Measurements from ENCODE around the gene KRTAP4-1. TPM values are rescaled to one million over a fixed set of nuclear protein-coding genes. Genes with fewer than 3 reads are reported as not detected.
"Not testable (repeated sequence)": the region's sequence is repeated elsewhere in the genome, so short reads cannot be mapped to it uniquely, and the experiment has no call there.

The KRTAP4-1 gene
- total RNA-seq, 2 donors from 2014 or later = not detected

DNA sequence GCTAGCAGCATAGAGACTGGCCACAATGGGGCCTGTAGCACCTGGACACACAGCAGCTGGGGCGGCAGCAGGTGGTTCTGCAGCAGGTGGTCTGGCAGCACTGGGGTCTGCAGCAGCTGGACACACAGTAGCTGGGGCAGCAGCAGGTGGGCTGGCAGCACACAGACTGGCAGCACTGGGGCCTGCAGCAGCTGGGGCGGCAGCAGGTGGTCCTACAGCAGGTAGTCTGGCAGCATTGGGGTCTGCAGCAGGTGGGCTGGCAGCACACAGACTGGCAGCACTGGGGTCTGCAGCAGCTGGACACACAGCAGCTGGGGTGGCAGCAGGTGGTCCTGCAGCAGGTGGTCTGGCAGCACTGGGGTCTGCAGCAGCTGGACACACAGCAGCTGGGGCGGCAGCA, 24.5 kb downstream of the KRTAP4-1 start:
- ATAC-seq (replicated peaks in 1 of 2); H3K4me3 Mint-ChIP-seq; H3K27me3 Mint-ChIP-seq (ENCODE audit: low read depth); H3K4me1 Mint-ChIP-seq (ENCODE audit: low read depth); H3K9me3 Mint-ChIP-seq; DNase-seq; H3K27ac Mint-ChIP-seq; H3K36me3 Mint-ChIP-seq (ENCODE audit: insufficient read depth in 2 of 2): not testable (repeated sequence)

GRCh38 chr17:41153856-41154255, 30.9 kb downstream of the KRTAP4-1 start:
- DNase-seq = no peak
- Mint-ChIP-seq H3K4me1 (ENCODE audit: low read depth) (no peaks in the 10 kb centered on the region), H3K27ac (no peak overlapping the region), H3K36me3 (ENCODE audit: insufficient read depth in 2 of 2) (no peaks in the 10 kb centered on the region), H3K4me3 (no peak overlapping the region), H3K27me3 (ENCODE audit: low read depth) (no peaks in the 10 kb centered on the region), H3K9me3 (no peaks in the 10 kb centered on the region)
- no peak for ATAC-seq (replicated peaks in 1 of 2)

GRCh38 chr17:41151525-41151924, 33.2 kb downstream of the KRTAP4-1 start:
- no peaks in the 10 kb centered on the region for H3K9me3 Mint-ChIP-seq
- H3K4me1 Mint-ChIP-seq (ENCODE audit: low read depth) = no peaks in the 10 kb centered on the region
- DNase-seq = no peak
- no peaks in the 10 kb centered on the region for H3K36me3 Mint-ChIP-seq (ENCODE audit: insufficient read depth in 2 of 2)
- H3K4me3 Mint-ChIP-seq = no peak overlapping the region
- ATAC-seq (replicated peaks in 1 of 2) = no peak
- H3K27me3 Mint-ChIP-seq (ENCODE audit: low read depth) = no peaks in the 10 kb centered on the region
- no peak overlapping the region for H3K27ac Mint-ChIP-seq

DNA sequence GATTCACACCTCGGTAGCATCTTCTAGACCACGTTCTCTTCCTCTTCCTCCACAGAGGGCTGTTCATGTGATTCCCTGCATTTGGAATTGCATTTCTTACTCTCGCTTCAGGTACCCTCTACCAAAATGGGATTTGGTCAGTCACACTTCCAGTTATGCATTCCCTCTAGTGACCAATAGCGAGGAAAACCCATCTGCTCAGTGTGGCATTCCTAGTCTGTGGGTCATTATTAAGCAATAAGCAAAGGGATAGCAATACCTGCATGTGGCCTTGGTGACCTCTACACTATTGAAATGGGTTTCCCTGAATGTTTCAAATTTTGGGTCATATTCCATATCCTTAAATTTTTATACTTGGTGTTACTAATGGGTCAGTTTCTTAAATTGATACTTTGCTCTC, 34.7 kb downstream of the KRTAP4-1 start:
- H3K36me3 Mint-ChIP-seq (ENCODE audit: insufficient read depth in 2 of 2) = no peaks in the 10 kb centered on the region
- H3K27ac Mint-ChIP-seq = no peak overlapping the region
- no peaks in the 10 kb centered on the region for H3K27me3 Mint-ChIP-seq (ENCODE audit: low read depth)
- no peaks in the 10 kb centered on the region for H3K9me3 Mint-ChIP-seq
- no peak overlapping the region for H3K4me3 Mint-ChIP-seq
- DNase-seq = no peak
- H3K4me1 Mint-ChIP-seq (ENCODE audit: low read depth) = no peaks in the 10 kb centered on the region
- no peak for ATAC-seq (replicated peaks in 1 of 2)

DNA sequence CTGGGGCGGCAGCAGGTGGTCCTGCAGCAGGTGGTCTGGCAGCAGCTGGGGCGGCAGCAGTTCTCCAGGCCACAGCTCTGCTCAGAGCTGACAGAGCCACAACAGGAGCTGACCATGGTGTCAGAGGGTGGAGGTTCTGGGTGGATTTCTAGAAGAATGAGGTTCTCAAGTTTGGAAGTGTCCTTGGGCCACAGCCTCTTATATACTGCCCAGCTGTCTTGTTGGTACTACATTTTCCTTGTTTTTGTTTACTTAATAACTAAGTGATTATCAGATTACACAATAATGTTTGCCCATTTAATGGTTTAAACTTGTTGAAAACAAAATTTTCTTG, 35.1 kb downstream of the KRTAP4-1 start, which contains the start of gene KRTAP4-5:
Gene KRTAP4-5 (minus strand): TSS at position 174 of the 334 bp plus-strand sequence. CDS start 58 bp downstream, at position 116.
- ATAC-seq (replicated peaks in 1 of 2) (no peak), DNase-seq (no peak)
- no peaks in the 10 kb centered on the region for H3K27me3 Mint-ChIP-seq (ENCODE audit: low read depth)
- no peak within 1 kb of the TSS for H3K27ac Mint-ChIP-seq
- no peaks in the 10 kb centered on the region for H3K4me1 Mint-ChIP-seq (ENCODE audit: low read depth)
- H3K4me3 Mint-ChIP-seq = no peak within 1 kb of the TSS
- H3K9me3 Mint-ChIP-seq = no peaks in the 10 kb centered on the region
- no peaks in the 10 kb centered on the region for H3K36me3 Mint-ChIP-seq (ENCODE audit: insufficient read depth in 2 of 2)

DNA sequence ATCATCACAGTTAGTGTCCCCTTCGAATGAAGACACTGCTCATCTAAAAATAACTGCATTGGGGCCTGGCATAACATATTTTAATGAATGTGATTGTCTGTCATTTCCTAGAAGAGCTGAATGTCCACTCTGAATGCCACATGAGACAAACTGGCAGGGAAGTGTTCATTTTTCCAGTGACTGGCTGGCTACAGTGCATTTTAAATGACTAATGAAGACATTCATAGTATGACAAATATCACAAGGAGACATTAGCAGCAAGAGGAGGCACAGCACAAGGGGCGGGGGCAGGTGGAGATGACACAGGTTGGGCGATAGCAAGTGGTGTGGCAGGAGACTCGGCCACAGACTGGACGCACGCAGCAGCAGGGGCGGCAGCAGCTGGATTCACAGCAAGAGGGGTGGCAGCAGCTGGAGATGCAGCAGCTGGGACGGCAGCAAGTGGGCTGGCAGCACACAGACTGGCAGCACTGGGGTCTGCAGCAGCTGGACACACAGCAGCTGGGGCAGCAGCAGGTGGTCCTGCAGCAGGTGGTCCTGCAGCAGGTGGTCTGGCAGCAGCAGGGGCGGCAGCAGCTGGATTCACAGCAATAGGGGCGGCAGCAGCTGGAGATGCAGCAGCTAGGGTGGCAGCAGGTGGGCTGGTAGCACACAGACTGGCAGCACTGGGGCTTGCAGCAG, 35.6 kb downstream of the KRTAP4-1 start:
- not testable (repeated sequence) for H3K36me3 Mint-ChIP-seq (ENCODE audit: insufficient read depth in 2 of 2); ATAC-seq (replicated peaks in 1 of 2); H3K4me3 Mint-ChIP-seq; H3K4me1 Mint-ChIP-seq (ENCODE audit: low read depth); DNase-seq; H3K9me3 Mint-ChIP-seq; H3K27ac Mint-ChIP-seq; H3K27me3 Mint-ChIP-seq (ENCODE audit: low read depth)

DNA sequence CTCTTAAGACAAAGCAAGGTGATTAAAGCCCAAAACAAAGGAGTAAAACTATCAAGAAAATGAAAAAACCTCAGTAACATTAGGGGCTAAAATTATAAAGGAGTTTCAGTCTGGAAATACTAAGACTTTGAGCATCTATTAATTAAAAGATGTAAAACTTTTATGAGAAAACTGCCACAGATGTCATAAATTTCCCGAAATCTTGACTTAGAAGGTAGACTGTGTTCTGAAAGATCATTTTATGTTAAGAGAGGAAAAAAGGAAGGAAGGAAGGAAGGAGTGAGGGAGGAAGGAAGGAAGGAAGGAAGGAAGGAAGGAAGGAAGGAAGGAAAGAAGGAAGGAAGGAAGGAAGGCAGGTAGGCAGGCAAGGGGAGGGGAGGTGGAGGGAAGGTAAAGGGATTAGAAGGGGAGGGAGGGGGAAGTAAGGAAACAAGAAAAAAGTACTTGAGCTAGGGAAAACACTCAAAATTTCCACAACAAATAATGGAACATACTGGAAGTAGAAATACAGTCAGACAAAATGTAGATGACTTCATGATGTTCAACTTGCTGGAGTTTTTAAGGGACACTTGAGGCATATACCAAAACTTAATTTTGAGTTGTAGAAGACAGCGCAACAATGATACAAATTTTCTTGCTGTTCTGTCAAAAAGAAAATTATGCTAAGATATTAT, 37.0 kb downstream of the KRTAP4-1 start:
- peaks cover 5 to 9% of the 10 kb centered on the region in 2 donors for H3K9me3 Mint-ChIP-seq
- ATAC-seq (replicated peaks in 1 of 2) (no peak), DNase-seq (no peak)
- H3K36me3 Mint-ChIP-seq (ENCODE audit: insufficient read depth in 2 of 2) = peaks cover 7 to 9% of the 10 kb centered on the region in 2 donors
- no peak overlapping the region for H3K4me3 Mint-ChIP-seq
- H3K27ac Mint-ChIP-seq = no peak overlapping the region
- H3K27me3 Mint-ChIP-seq (ENCODE audit: low read depth) = no peaks in the 10 kb centered on the region
- no peaks in the 10 kb centered on the region for H3K4me1 Mint-ChIP-seq (ENCODE audit: low read depth)

GRCh38 chr17:41145261-41145660, 39.5 kb downstream of the KRTAP4-1 start:
- no peak overlapping the region for H3K27ac Mint-ChIP-seq
- ATAC-seq (replicated peaks in 1 of 2) = no peak
- peaks cover 7 to 16% of the 10 kb centered on the region in 2 donors for H3K9me3 Mint-ChIP-seq
- H3K27me3 Mint-ChIP-seq (ENCODE audit: low read depth) = no peaks in the 10 kb centered on the region
- peaks cover 8 to 15% of the 10 kb centered on the region in 2 donors for H3K36me3 Mint-ChIP-seq (ENCODE audit: insufficient read depth in 2 of 2)
- H3K4me3 Mint-ChIP-seq = no peak overlapping the region
- no peak for DNase-seq
- H3K4me1 Mint-ChIP-seq (ENCODE audit: low read depth) = peaks cover 5% of the 10 kb centered on the region

DNA sequence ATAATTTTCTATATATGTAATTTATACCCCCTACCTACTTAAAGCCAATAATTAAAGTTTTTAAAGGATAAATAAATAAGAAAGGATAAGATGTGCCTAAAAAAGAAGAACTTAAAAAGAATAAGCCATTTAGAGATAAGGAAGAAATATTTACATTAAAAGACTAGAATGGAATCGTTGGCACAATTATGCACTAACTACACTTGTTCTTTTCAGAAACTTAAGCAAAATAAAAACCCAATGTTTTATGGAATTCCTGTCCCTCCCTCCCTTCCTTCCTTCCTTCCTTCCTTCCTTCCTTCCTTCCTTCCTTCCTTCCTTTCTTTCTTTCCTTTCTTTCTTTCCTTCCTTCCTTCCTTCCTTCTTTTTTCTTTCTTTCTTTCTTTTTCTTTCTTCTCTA, 39.9 kb downstream of the KRTAP4-1 start:
- DNase-seq (no peak), ATAC-seq (replicated peaks in 1 of 2) (no peak)
- H3K36me3 Mint-ChIP-seq (ENCODE audit: insufficient read depth in 2 of 2) = peaks cover 8 to 15% of the 10 kb centered on the region in 2 donors
- H3K27me3 Mint-ChIP-seq (ENCODE audit: low read depth) = no peaks in the 10 kb centered on the region
- peaks cover 5% of the 10 kb centered on the region for H3K4me1 Mint-ChIP-seq (ENCODE audit: low read depth)
- H3K27ac Mint-ChIP-seq = no peak overlapping the region
- no peak overlapping the region for H3K4me3 Mint-ChIP-seq
- H3K9me3 Mint-ChIP-seq = peaks cover 7 to 16% of the 10 kb centered on the region in 2 donors

DNA sequence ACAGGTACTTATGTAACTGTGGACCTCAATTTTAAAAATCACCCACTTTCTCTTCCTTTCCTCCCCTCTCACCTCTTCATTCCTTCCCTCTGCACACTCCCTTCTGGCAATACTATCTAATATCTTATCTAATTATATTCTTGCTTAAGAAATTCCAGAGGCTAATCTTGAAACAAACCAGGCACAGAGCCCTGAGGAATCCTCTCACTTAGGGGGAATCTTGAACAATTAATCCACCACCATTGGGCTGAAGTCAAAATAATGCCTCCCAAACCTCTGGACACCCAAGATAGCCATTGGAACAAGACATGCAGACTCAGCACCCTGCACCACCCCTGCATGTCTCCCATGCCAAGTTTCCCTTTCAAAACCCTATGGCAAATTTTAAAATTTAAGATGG, 43.4 kb downstream of the KRTAP4-1 start:
- Mint-ChIP-seq H3K27me3 (ENCODE audit: low read depth) (no peaks in the 10 kb centered on the region), H3K9me3 (peaks cover 10 to 28% of the 10 kb centered on the region in 2 donors), H3K4me1 (ENCODE audit: low read depth) (peaks cover 5% of the 10 kb centered on the region), H3K27ac (no peak overlapping the region), H3K36me3 (ENCODE audit: insufficient read depth in 2 of 2) (peaks cover 10 to 18% of the 10 kb centered on the region in 2 donors), H3K4me3 (no peak overlapping the region)
- DNase-seq (no peak), ATAC-seq (replicated peaks in 1 of 2) (no peak)

DNA sequence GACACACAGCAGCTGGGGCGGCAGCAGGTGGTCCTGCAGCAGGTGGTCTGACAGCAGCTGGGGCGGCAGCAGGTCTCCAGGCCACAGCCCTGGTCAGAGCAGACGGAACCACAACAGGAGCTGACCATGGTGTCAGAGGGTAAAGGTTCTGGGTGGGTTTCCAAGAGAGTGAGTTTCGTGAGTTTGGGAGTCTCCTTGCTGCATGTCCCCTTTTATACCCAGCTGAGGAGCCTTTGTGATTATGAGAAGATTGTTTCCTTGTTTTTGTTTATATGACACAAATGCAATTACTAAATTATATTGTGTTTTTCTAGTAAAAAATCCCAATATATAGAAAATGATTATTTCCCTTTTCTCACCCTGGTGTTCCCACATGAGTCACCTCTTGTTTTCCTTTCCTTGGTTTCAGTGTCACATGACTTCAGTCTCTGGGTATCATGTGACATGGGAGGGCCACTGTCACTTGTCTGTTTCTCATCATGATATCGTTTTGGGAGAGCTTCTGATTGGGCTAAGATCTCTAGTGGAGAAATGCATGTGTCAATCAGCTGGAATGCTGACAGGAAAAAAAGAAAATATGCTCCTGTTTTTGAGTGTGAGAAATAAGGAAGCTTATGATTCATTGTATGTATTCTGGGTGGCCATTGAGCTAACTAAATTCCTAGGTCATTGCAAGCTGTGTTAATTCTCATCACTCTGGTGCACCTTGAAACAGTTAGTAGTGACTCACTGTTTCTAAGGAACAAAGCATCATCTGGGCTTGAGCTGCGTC, 44.2 kb downstream of the KRTAP4-1 start, which contains the start of gene KRTAP4-6:
Gene KRTAP4-6 (minus strand): TSS at position 185 of the 772 bp plus-strand sequence. CDS start 57 bp downstream, at position 128.
- DNase-seq = no peak
- Mint-ChIP-seq H3K36me3 (ENCODE audit: insufficient read depth in 2 of 2) (peaks cover 10 to 18% of the 10 kb centered on the region in 2 donors), H3K27ac (no peak within 1 kb of the TSS), H3K4me3 (no peak within 1 kb of the TSS), H3K9me3 (peaks cover 10 to 28% of the 10 kb centered on the region in 2 donors), H3K27me3 (ENCODE audit: low read depth) (no peaks in the 10 kb centered on the region), H3K4me1 (ENCODE audit: low read depth) (peaks cover 5% of the 10 kb centered on the region)
- ATAC-seq (replicated peaks in 1 of 2) = no peak

GRCh38 chr17:41139865-41140264, 44.8 kb downstream of the KRTAP4-1 start:
- H3K4me1 Mint-ChIP-seq (ENCODE audit: low read depth); DNase-seq; H3K4me3 Mint-ChIP-seq; H3K27me3 Mint-ChIP-seq (ENCODE audit: low read depth); H3K27ac Mint-ChIP-seq; ATAC-seq (replicated peaks in 1 of 2): not testable (repeated sequence)
- peaks cover 10 to 28% of the 10 kb centered on the region in 2 donors for H3K9me3 Mint-ChIP-seq
- peaks cover 10 to 18% of the 10 kb centered on the region in 2 donors for H3K36me3 Mint-ChIP-seq (ENCODE audit: insufficient read depth in 2 of 2)

Measured in activated T-cell treated with anti-CD3 and anti-CD28 coated beads, Interleukin-2, amount 50 U/mL, for 72 hours (primary cell).